Ovary (tissue), 9 donors: ENCODE data around the gene RANBP9. TPM values are rescaled to one million over a fixed set of nuclear protein-coding genes. Genes with fewer than 3 reads are reported as not detected.

ENCODE experiments used
- DNase-seq, 5 donors: peaks; one replicate each; pipeline ENCODE4 v3.0.0-alpha.2; 2019 to 2020
- H3K27ac ChIP-seq, 2 donors: fragments of 200-600 bp; one replicate each; pipeline versions ENCODE4 v1.5.1 to v1.8.0; 2019 to 2022
- H3K27me3 ChIP-seq: fragments of 200-600 bp; one replicate; pipeline ENCODE4 v1.8.0; 2022
- H3K36me3 ChIP-seq: fragments of 200-600 bp; sonication (generic); one replicate; pipeline ENCODE4 v1.5.1; 2019
- H3K4me1 ChIP-seq: one replicate; pipeline ENCODE4 v1.8.1; 2013; ENCODE audit warnings: mild to moderate bottlenecking, moderate library complexity; ENCODE audit not compliant: insufficient read depth
- H3K4me3 ChIP-seq: fragments of 200-600 bp; sonication (generic); one replicate; pipeline ENCODE4 v1.5.1; 2017
- H3K9me3 ChIP-seq, 2 donors: fragments of 200-600 bp in 1 of 2; sonication (generic) in 1 of 2; one replicate each; pipeline versions ENCODE4 v1.5.1 to v1.8.1; 2013 to 2019; ENCODE audit warnings: mild to moderate bottlenecking in 1 of 2, moderate library complexity in 1 of 2
- EP300 ChIP-seq: sonication (generic); formaldehyde crosslinking; IDR thresholded peaks from one replicate; pipeline ENCODE4 v1.6.1; 2017; ENCODE audit warnings: antibody characterized with exemption
- POLR2A ChIP-seq: fragments of 450-650 bp; IDR thresholded peaks from one replicate; pipeline ENCODE4 v1.6.1; 2017; ENCODE audit warnings: antibody characterized with exemption, mild to moderate bottlenecking, moderate library complexity
- WGBS, 3 donors: extraction: QIAGEN DNeasy Blood & Tissue Kit in 1 of 3; methylation state at CpG; one replicate each; pipeline versions ENCODE4 v1.1.5 to v1.1.7; 2013 to 2017; 5-methylcytosine and 5-hydroxymethylcytosine counted together
- intact Hi-C, 4 donors: fragments of 100-400 bp; cut with DNase I; formaldehyde crosslinking; loops; one replicate each; pipeline versions ENCODE4 v1.11.0 to v1.15.1; 2022 to 2023
- polyA plus RNA-seq, 2 donors: library from polyadenylated mRNA; stranded (reverse); fragments of 200-250 nt in 1 of 2; fragments of 350-450 nt in 1 of 2; fragmentation: Illumina TruSeq in 1 of 2; extraction: RNeasy Lipid Tissue Mini Kit (QIAGEN cat#74804) in 1 of 2; gene quantifications; one replicate each; pipeline ENCODE4 v1.2.3, GENCODE V29; 2013 to 2014
- total RNA-seq, 7 donors: library from RNA; depleted of rRNA in 2 of 7; stranded (reverse); fragments of >200 nt in 2 of 7; fragmentation: NEBNext Ultra II Directional in 3 of 7; extraction: Animal tissue kit (Norgen Biotek cat#: 25700) in 3 of 7; gene quantifications; one replicate each; pipeline versions ENCODE4 v1.1.0 to v1.2.4, GENCODE V29; 2016 to 2023
- TF ChIP-seq, protein P1 (sequence below), 3 donors: fragments of 450-650 bp in 2 of 3; fragments of 200-600 bp in 1 of 3; IDR thresholded peaks; one replicate each; pipeline versions ENCODE4 v1.5.1 to v1.8.0; 2016 to 2022; ENCODE audit warnings: antibody characterized with exemption in 3 of 3, mild to moderate bottlenecking in 1 of 3
- donor health status: DM: no; HTN: no; CAD: no; lungs with moderate emphysema.
- donor health status: DM: no; HTN: no; CAD: no.
- donor health status: Bipolar disorder and iron deficiency.
- donor health status: DM: yes; HTN: yes; CAD: no.
- donor health status: DM: no; HTN: no; CAD: no.
- donor health status: DM: yes; HTN: yes; CAD: no.

RANBP9 gene
- total and polyA plus RNA-seq, 9 donors = 24.8 to 50.6 (median 37.0) TPM

GRCh38 chr6:13577926-13578325, 133.7 kb downstream of the RANBP9 start:
- no peak for TF ChIP-seq EP300
- TF ChIP-seq, protein P1, sequence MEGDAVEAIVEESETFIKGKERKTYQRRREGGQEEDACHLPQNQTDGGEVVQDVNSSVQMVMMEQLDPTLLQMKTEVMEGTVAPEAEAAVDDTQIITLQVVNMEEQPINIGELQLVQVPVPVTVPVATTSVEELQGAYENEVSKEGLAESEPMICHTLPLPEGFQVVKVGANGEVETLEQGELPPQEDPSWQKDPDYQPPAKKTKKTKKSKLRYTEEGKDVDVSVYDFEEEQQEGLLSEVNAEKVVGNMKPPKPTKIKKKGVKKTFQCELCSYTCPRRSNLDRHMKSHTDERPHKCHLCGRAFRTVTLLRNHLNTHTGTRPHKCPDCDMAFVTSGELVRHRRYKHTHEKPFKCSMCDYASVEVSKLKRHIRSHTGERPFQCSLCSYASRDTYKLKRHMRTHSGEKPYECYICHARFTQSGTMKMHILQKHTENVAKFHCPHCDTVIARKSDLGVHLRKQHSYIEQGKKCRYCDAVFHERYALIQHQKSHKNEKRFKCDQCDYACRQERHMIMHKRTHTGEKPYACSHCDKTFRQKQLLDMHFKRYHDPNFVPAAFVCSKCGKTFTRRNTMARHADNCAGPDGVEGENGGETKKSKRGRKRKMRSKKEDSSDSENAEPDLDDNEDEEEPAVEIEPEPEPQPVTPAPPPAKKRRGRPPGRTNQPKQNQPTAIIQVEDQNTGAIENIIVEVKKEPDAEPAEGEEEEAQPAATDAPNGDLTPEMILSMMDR (IDR thresholded peaks at IDR 0.05) = no peak
- TF ChIP-seq POLR2A = no peak
- DNase-seq = no peak
- intact Hi-C loops = no loop called here
- no peaks in the 10 kb centered on the region for H3K9me3 ChIP-seq
- 94% methylated on average over 3 of the region's 3 CpGs for WGBS, 3 donors
- H3K4me3 ChIP-seq = no peak overlapping the region
- H3K36me3 ChIP-seq = no peaks in the 10 kb centered on the region
- H3K27me3 ChIP-seq = no peaks in the 10 kb centered on the region
- no peaks in the 10 kb centered on the region for H3K4me1 ChIP-seq
- H3K27ac ChIP-seq = no peak overlapping the region

DNA sequence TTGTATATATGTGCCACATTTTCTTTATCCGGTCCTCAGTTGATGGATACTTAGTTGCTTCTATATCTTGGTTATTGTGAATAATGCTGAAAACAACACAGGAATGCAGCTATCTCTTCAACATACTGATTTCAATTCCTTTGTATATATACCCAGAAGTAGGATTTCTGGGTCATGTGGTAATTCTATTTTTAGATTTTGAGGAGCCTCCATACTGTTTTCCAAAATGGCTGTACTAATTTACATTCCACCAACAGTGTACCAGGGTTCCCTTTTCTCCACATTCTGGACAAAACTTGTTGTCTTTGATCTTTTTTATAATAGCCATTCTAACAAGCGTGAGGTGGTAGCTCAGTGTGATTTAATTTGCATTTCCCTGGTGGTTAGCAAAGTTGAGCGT, 135.6 kb downstream of the RANBP9 start:
- Histone ChIP-seq H3K9me3 (no peaks in the 10 kb centered on the region), H3K27me3 (no peaks in the 10 kb centered on the region), H3K4me3 (no peak overlapping the region), H3K4me1 (no peaks in the 10 kb centered on the region), H3K27ac (no peak overlapping the region), H3K36me3 (no peaks in the 10 kb centered on the region)
- WGBS, 3 donors = 95 to 98% (median 96%) methylated on average over 3 of the region's 3 CpGs
- no peak for DNase-seq
- TF ChIP-seq, protein P1 (IDR thresholded peaks at IDR 0.05) = no peak
- no peak for TF ChIP-seq EP300
- TF ChIP-seq POLR2A = no peak
- intact Hi-C loops = no loop called here

- peak overlapping the region; percentile 64 for H3K4me3 ChIP-seq
- H3K27me3 ChIP-seq = no peaks in the 10 kb centered on the region
- WGBS, 3 donors = 27 to 28% (median 27%) methylated on average over 3 of the region's 3 CpGs
- H3K36me3 ChIP-seq = no peaks in the 10 kb centered on the region
- peak overlapping the region in 1 of 2 donors; percentile 89 for H3K27ac ChIP-seq
- H3K9me3 ChIP-seq = no peaks in the 10 kb centered on the region
- no peak for TF ChIP-seq EP300
- TF ChIP-seq, protein P1 (IDR thresholded peaks at IDR 0.05) = peak in 2 of 3 donors; percentile 28 to 33
- no peak for DNase-seq
- intact Hi-C loops = no loop called here
- H3K4me1 ChIP-seq = no peaks in the 10 kb centered on the region
Measured at GRCh38 chr6:13575377-13575775, 136.3 kb downstream of the RANBP9 start.

- peak within 1 kb of the TSS; percentile 76 to 89 for H3K27ac ChIP-seq
- TF ChIP-seq POLR2A (peak; percentile 58), EP300 (no peak)
- TF ChIP-seq, protein P1 (IDR thresholded peaks at IDR 0.05) = peak in 1 of 3 donors; percentile 31
- 0 to 1% (median 1%) methylated on average over 50 to 52 of the region's 52 CpGs for WGBS, 3 donors
- intact Hi-C loops = loop anchor here in 1 of 4 donors (5.0 kb wide), 1 partner anchor 193 kb away; no protein-coding TSS in a partner anchor
- no peaks in the 10 kb centered on the region for H3K36me3 ChIP-seq
- H3K27me3 ChIP-seq = no peaks in the 10 kb centered on the region
- peak within 1 kb of the TSS; percentile 64 for H3K4me3 ChIP-seq
- H3K9me3 ChIP-seq = no peaks in the 10 kb centered on the region
- no peaks in the 10 kb centered on the region for H3K4me1 ChIP-seq
- peak; percentile 66 to 80 (median 71) for DNase-seq
Measured at GRCh38 chr6:13574571-13575376, 136.9 kb downstream of the RANBP9 start, which contains the start of gene SIRT5. TSS of gene SIRT5 (plus strand) at chr6:13574601. CDS start at chr6:13584111, 9,510 bp downstream.
